ENCODE data around the gene CBLB.

DNA sequence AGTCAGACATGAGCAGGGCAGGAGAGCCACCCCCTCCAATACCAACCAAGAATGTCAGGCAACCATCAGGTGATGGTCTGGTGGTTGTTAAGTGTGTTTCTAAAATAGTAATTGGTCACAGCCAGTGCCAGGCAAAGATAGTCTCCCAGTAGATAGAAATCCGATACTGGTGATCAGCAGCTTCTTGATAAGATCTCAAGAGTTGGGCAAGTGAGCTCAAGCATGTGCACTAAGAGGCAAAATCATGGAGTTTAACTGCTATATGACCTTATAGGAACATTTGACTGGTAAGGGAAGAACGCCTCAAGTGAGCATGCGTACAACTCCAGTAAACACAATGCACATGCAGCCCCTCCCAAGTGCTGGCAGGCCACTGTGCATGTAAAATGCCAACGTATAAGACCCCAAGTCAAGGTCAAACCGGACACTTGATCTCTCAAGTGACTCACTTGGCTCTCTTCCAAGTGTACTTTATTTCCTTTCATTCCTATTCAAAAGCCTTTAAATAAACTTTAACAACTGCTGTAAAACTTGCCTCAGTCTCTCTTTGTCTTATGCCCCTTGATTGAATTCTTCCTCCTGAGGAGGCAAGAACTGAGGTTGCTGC lies 36.0 kb upstream of the CBLB start:
- no peak for TF ChIP-seq POLR2AphosphoS5 (IDR thresholded peaks at IDR 0.05; ENCODE audit: borderline replicate concordance, low read depth, low read length)
- no peak for TF ChIP-seq FOXP2 (optimal IDR thresholded peaks at IDR 0.05; ENCODE audit: control extremely low read depth, extremely low read length, insufficient read depth)
- TF ChIP-seq EZH2 (IDR thresholded peaks at IDR 0.05) = no peak
